Measurements from ENCODE around the gene ALS2.

DNA sequence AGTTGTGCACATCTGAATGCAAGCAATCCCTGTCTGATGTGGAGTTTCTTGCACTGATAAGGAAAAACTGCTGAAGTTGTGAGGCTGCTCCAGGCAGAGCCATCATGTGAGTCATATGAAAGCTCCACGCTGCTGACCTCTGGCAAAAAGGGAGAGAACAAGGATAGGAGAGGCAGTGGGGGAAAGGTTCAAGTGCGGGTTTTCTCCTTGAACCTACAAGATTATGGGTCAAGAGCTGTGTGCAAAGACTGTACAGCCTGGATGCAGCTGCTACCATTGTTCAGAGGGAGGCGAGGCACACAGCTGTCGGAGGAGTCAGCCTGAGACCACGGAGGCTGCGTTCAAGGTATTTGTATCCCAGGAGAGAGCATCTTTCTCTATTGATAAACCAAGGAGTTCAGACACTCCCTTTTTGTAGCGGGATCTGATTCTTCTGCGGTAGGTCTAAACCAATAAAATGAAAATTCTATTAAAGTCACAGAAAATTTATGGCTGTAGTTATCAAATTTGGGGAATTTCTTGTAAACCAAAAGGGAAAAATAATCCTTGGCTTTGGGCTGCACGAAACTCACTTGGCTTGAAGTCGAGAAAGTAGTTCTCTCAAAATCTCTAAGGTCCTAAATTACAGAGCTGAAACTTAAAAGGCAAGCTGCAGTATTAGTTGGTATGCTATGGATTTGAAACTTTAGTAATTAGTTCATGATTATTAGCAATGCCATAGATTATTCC is 25.9 kb upstream of the ALS2 start, which contains the start of gene CDK15:
- TF ChIP-seq, protein P1, sequence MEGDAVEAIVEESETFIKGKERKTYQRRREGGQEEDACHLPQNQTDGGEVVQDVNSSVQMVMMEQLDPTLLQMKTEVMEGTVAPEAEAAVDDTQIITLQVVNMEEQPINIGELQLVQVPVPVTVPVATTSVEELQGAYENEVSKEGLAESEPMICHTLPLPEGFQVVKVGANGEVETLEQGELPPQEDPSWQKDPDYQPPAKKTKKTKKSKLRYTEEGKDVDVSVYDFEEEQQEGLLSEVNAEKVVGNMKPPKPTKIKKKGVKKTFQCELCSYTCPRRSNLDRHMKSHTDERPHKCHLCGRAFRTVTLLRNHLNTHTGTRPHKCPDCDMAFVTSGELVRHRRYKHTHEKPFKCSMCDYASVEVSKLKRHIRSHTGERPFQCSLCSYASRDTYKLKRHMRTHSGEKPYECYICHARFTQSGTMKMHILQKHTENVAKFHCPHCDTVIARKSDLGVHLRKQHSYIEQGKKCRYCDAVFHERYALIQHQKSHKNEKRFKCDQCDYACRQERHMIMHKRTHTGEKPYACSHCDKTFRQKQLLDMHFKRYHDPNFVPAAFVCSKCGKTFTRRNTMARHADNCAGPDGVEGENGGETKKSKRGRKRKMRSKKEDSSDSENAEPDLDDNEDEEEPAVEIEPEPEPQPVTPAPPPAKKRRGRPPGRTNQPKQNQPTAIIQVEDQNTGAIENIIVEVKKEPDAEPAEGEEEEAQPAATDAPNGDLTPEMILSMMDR (IDR thresholded peaks at IDR 0.05 in 4 of 5, conservative IDR thresholded peaks at IDR 0.05 in 1 of 5): no peak
- TF ChIP-seq POLR2A (IDR thresholded peaks at IDR 0.05): no peak

Measured in gastrocnemius medialis (tissue), 4 donors.